ENCODE measurements around the gene ULK4.

ULK4 gene

GRCh38 chr3:41236228-41236627, 725.7 kb downstream of the ULK4 start:
- Histone ChIP-seq H3K27ac (ENCODE audit: low read length) (no peak overlapping the region), H3K9me3 (ENCODE audit: control insufficient read depth, low read depth, low read length) (no peaks in the 10 kb centered on the region), H3K4me1 (ENCODE audit: control insufficient read depth, low read depth, low read length) (peaks cover 19% of the 10 kb centered on the region), H3K9ac (ENCODE audit: low read length) (no peak overlapping the region), H3K27me3 (ENCODE audit: control insufficient read depth, insufficient read depth, low read length) (no peaks in the 10 kb centered on the region), H3K36me3 (ENCODE audit: control insufficient read depth, low read depth, low read length) (peaks cover 97% of the 10 kb centered on the region), H3K4me3 (ENCODE audit: low read length) (no peak overlapping the region)

- peaks cover 95% of the 10 kb centered on the region for H3K36me3 ChIP-seq (ENCODE audit: control insufficient read depth, low read depth, low read length)
- no peak overlapping the region for H3K9ac ChIP-seq (ENCODE audit: low read length)
- H3K9me3 ChIP-seq (ENCODE audit: control insufficient read depth, low read depth, low read length), result no peaks in the 10 kb centered on the region
Measured at GRCh38 chr3:41234823-41235721, 726.8 kb downstream of the ULK4 start.

GRCh38 chr3:41224120-41224806, 737.6 kb downstream of the ULK4 start:
- Histone ChIP-seq H3K9ac (ENCODE audit: low read length) (no peak overlapping the region), H3K36me3 (ENCODE audit: control insufficient read depth, low read depth, low read length) (peaks cover 54% of the 10 kb centered on the region), H3K4me3 (ENCODE audit: low read length) (no peak overlapping the region), H3K27ac (ENCODE audit: low read length) (no peak overlapping the region), H3K9me3 (ENCODE audit: control insufficient read depth, low read depth, low read length) (no peaks in the 10 kb centered on the region), H3K4me1 (ENCODE audit: control insufficient read depth, low read depth, low read length) (no peaks in the 10 kb centered on the region), H3K27me3 (ENCODE audit: control insufficient read depth, insufficient read depth, low read length) (no peaks in the 10 kb centered on the region)

More at GRCh38 chr3:41234823-41235721, 726.8 kb downstream of the ULK4 start:
- no peaks in the 10 kb centered on the region for H3K27me3 ChIP-seq (ENCODE audit: control insufficient read depth, insufficient read depth, low read length)
- no peak overlapping the region for H3K27ac ChIP-seq (ENCODE audit: low read length)
- H3K4me3 ChIP-seq (ENCODE audit: low read length), result no peak overlapping the region
- H3K4me1 ChIP-seq (ENCODE audit: control insufficient read depth, low read depth, low read length), result peaks cover 19% of the 10 kb centered on the region

- H3K36me3 ChIP-seq (ENCODE audit: control insufficient read depth, low read depth, low read length), result peaks cover 48% of the 10 kb centered on the region
Measured at GRCh38 chr3:41223691-41224090, 738.2 kb downstream of the ULK4 start.

GRCh38 chr3:41223078-41223477, 738.8 kb downstream of the ULK4 start:
- no peaks in the 10 kb centered on the region for H3K27me3 ChIP-seq (ENCODE audit: control insufficient read depth, insufficient read depth, low read length)
- H3K4me3 ChIP-seq (ENCODE audit: low read length), result no peak overlapping the region
- peaks cover 43% of the 10 kb centered on the region for H3K36me3 ChIP-seq (ENCODE audit: control insufficient read depth, low read depth, low read length)
- H3K27ac ChIP-seq (ENCODE audit: low read length), result no peak overlapping the region
- H3K4me1 ChIP-seq (ENCODE audit: control insufficient read depth, low read depth, low read length), result no peaks in the 10 kb centered on the region
- no peak overlapping the region for H3K9ac ChIP-seq (ENCODE audit: low read length)
- H3K9me3 ChIP-seq (ENCODE audit: control insufficient read depth, low read depth, low read length), result no peaks in the 10 kb centered on the region

More at GRCh38 chr3:41223691-41224090, 738.2 kb downstream of the ULK4 start:
- no peak overlapping the region for H3K9ac ChIP-seq (ENCODE audit: low read length)
- no peak overlapping the region for H3K27ac ChIP-seq (ENCODE audit: low read length)
- no peaks in the 10 kb centered on the region for H3K4me1 ChIP-seq (ENCODE audit: control insufficient read depth, low read depth, low read length)
- no peaks in the 10 kb centered on the region for H3K9me3 ChIP-seq (ENCODE audit: control insufficient read depth, low read depth, low read length)
- no peak overlapping the region for H3K4me3 ChIP-seq (ENCODE audit: low read length)
- H3K27me3 ChIP-seq (ENCODE audit: control insufficient read depth, insufficient read depth, low read length), result no peaks in the 10 kb centered on the region

- no peak overlapping the region for H3K27ac ChIP-seq (ENCODE audit: low read length)
- H3K27me3 ChIP-seq (ENCODE audit: control insufficient read depth, insufficient read depth, low read length), result no peaks in the 10 kb centered on the region
- H3K36me3 ChIP-seq (ENCODE audit: control insufficient read depth, low read depth, low read length), result peaks cover 37% of the 10 kb centered on the region
- no peak overlapping the region for H3K4me3 ChIP-seq (ENCODE audit: low read length)
- H3K9me3 ChIP-seq (ENCODE audit: control insufficient read depth, low read depth, low read length), result no peaks in the 10 kb centered on the region
- H3K9ac ChIP-seq (ENCODE audit: low read length), result no peak overlapping the region
- no peaks in the 10 kb centered on the region for H3K4me1 ChIP-seq (ENCODE audit: control insufficient read depth, low read depth, low read length)
Measured at GRCh38 chr3:41222501-41222900, 739.4 kb downstream of the ULK4 start.

- peaks cover 32% of the 10 kb centered on the region for H3K36me3 ChIP-seq (ENCODE audit: control insufficient read depth, low read depth, low read length)
- H3K9me3 ChIP-seq (ENCODE audit: control insufficient read depth, low read depth, low read length), result no peaks in the 10 kb centered on the region
- H3K27me3 ChIP-seq (ENCODE audit: control insufficient read depth, insufficient read depth, low read length), result no peaks in the 10 kb centered on the region
- no peak overlapping the region for H3K27ac ChIP-seq (ENCODE audit: low read length)
- H3K9ac ChIP-seq (ENCODE audit: low read length), result no peak overlapping the region
- peaks cover under 1% of the 10 kb centered on the region for H3K4me1 ChIP-seq (ENCODE audit: control insufficient read depth, low read depth, low read length)
- H3K4me3 ChIP-seq (ENCODE audit: low read length), result no peak overlapping the region
Measured at GRCh38 chr3:41222012-41222411, 739.9 kb downstream of the ULK4 start.

- peaks cover 8% of the 10 kb centered on the region for H3K4me1 ChIP-seq (ENCODE audit: control insufficient read depth, low read depth, low read length)
- no peaks in the 10 kb centered on the region for H3K9me3 ChIP-seq (ENCODE audit: control insufficient read depth, low read depth, low read length)
Measured at GRCh38 chr3:41220906-41221677, 740.8 kb downstream of the ULK4 start.

GRCh38 chr3:41219424-41219823, 742.5 kb downstream of the ULK4 start:
- Histone ChIP-seq H3K27ac (ENCODE audit: low read length) (no peak overlapping the region), H3K9me3 (ENCODE audit: control insufficient read depth, low read depth, low read length) (no peaks in the 10 kb centered on the region), H3K27me3 (ENCODE audit: control insufficient read depth, insufficient read depth, low read length) (no peaks in the 10 kb centered on the region), H3K36me3 (ENCODE audit: control insufficient read depth, low read depth, low read length) (peaks cover 6% of the 10 kb centered on the region), H3K4me1 (ENCODE audit: control insufficient read depth, low read depth, low read length) (peaks cover 21% of the 10 kb centered on the region), H3K9ac (ENCODE audit: low read length) (no peak overlapping the region), H3K4me3 (ENCODE audit: low read length) (no peak overlapping the region)

More at GRCh38 chr3:41220906-41221677, 740.8 kb downstream of the ULK4 start:
- peaks cover 23% of the 10 kb centered on the region for H3K36me3 ChIP-seq (ENCODE audit: control insufficient read depth, low read depth, low read length)
- no peak overlapping the region for H3K27ac ChIP-seq (ENCODE audit: low read length)
- H3K4me3 ChIP-seq (ENCODE audit: low read length), result no peak overlapping the region
- no peak overlapping the region for H3K9ac ChIP-seq (ENCODE audit: low read length)
- H3K27me3 ChIP-seq (ENCODE audit: control insufficient read depth, insufficient read depth, low read length), result no peaks in the 10 kb centered on the region

GRCh38 chr3:41216993-41217392, 744.9 kb downstream of the ULK4 start:
- Histone ChIP-seq H3K4me1 (ENCODE audit: control insufficient read depth, low read depth, low read length) (peaks cover 42% of the 10 kb centered on the region), H3K36me3 (ENCODE audit: control insufficient read depth, low read depth, low read length) (no peaks in the 10 kb centered on the region), H3K27ac (ENCODE audit: low read length) (no peak overlapping the region), H3K27me3 (ENCODE audit: control insufficient read depth, insufficient read depth, low read length) (no peaks in the 10 kb centered on the region), H3K9ac (ENCODE audit: low read length) (no peak overlapping the region), H3K9me3 (ENCODE audit: control insufficient read depth, low read depth, low read length) (no peaks in the 10 kb centered on the region), H3K4me3 (ENCODE audit: low read length) (no peak overlapping the region)

GRCh38 chr3:41216422-41216821, 745.5 kb downstream of the ULK4 start:
- Histone ChIP-seq H3K27ac (ENCODE audit: low read length) (no peak overlapping the region), H3K9ac (ENCODE audit: low read length) (no peak overlapping the region)

More at GRCh38 chr3:41216422-41216821, 745.5 kb downstream of the ULK4 start:
- Histone ChIP-seq H3K27me3 (ENCODE audit: control insufficient read depth, insufficient read depth, low read length) (no peaks in the 10 kb centered on the region), H3K9me3 (ENCODE audit: control insufficient read depth, low read depth, low read length) (no peaks in the 10 kb centered on the region), H3K4me1 (ENCODE audit: control insufficient read depth, low read depth, low read length) (peaks cover 46% of the 10 kb centered on the region), H3K36me3 (ENCODE audit: control insufficient read depth, low read depth, low read length) (no peaks in the 10 kb centered on the region), H3K4me3 (ENCODE audit: low read length) (no peak overlapping the region)

Data from iPS-18a (cell line).